Measurements from ENCODE around the gene TSPAN11.

DNA sequence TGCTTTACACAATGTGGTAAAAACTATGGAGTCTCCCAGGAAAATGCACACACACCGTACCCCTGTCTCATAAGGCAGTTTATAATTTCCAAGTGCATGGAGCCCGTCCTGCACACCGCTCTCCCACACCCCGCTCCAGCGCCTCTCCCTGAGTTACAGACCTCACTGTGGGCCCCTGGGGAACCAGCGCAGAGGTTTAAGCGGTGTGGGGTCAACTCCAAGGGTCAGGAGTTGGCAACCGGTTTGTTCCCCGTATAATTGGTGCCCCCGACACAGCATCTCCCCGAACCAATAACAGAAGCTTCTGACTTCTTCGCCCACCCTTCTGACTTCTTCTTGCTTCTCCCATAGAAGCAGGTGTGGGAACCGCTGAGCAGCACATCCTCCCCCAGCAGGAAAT lies 88.7 kb downstream of the TSPAN11 start:
- TF ChIP-seq, protein P1, sequence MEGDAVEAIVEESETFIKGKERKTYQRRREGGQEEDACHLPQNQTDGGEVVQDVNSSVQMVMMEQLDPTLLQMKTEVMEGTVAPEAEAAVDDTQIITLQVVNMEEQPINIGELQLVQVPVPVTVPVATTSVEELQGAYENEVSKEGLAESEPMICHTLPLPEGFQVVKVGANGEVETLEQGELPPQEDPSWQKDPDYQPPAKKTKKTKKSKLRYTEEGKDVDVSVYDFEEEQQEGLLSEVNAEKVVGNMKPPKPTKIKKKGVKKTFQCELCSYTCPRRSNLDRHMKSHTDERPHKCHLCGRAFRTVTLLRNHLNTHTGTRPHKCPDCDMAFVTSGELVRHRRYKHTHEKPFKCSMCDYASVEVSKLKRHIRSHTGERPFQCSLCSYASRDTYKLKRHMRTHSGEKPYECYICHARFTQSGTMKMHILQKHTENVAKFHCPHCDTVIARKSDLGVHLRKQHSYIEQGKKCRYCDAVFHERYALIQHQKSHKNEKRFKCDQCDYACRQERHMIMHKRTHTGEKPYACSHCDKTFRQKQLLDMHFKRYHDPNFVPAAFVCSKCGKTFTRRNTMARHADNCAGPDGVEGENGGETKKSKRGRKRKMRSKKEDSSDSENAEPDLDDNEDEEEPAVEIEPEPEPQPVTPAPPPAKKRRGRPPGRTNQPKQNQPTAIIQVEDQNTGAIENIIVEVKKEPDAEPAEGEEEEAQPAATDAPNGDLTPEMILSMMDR (IDR thresholded peaks at IDR 0.05; ENCODE audit: extremely low read depth in 1 of 2, insufficient read depth in 1 of 2, low read depth in 1 of 2, low read length in 2 of 2), result no peak
- TF ChIP-seq POLR2AphosphoS5 (IDR thresholded peaks at IDR 0.05; ENCODE audit: insufficient read depth, low read depth, low read length) (no peak), POLR2A (IDR thresholded peaks at IDR 0.05; ENCODE audit: low read depth, low read length) (no peak), EZH2 (IDR thresholded peaks at IDR 0.05; ENCODE audit: borderline replicate concordance, low read depth, low read length, severe bottlenecking) (no peak)
- TF ChIP-seq, protein P2, sequence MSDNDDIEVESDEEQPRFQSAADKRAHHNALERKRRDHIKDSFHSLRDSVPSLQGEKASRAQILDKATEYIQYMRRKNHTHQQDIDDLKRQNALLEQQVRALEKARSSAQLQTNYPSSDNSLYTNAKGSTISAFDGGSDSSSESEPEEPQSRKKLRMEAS (IDR thresholded peaks at IDR 0.05; ENCODE audit: insufficient read depth, insufficient read length), result no peak
